CD4-positive, alpha-beta T cell treated with Interleukin-1 beta for 1 hour (primary cell): ENCODE data around the gene TIMM50.

Experiments
- DNase-seq, 2 donors: peaks; one replicate each; pipeline ENCODE4 v3.0.0-alpha.2; 2020 to 2022

TIMM50 gene

GRCh38 chr19:39539165-39539517 lies 58.5 kb downstream of the TIMM50 start:
- DNase-seq, result no peak

DNA sequence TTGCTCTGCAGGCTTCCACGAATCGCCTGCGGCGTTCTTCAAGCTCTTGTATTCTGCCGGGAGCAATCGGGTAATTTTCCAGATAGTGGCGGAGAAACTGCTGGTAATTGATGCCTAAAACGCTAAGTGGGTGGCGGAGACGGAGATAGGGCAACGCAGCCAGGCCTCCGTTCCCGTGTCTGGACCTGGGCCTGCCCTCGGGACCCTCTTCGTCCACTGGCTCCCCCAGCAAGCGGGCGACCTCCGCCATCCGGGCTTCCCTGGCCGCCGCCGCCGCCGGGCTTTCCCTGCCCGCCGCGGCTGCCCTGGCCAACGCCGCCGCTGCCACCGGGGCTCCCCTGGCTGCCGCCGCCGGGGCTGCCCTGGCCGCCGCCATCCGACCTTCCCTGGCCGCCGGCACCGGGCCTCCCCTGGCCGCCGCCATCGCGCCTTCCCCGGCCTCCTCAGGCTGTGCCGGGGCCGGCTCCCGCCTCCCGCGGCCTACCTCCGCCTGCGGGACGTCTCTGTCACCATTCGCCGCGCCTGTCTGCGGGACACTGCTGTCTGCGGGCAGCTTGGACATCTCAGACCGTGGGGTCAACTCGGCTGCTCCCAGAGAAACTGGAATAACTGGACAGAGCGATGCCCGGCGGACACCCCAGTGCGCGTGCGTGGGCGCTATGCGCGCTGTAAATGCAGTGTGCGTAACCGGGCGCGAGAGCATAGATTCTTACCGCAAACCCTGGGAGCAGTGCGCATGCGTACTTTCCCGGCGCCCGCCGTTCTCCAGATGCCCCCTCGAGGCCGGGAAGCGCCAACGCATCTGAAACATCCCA lies 59.1 kb downstream of the TIMM50 start, which contains the start of gene EID2:
Gene EID2 (minus strand): TSS at position 644 of the 815 bp plus-strand sequence. CDS start 82 bp downstream, at position 562.
- peak; percentile 94 for DNase-seq

- DNase-seq, result no peak
These were observed 59.7 kb downstream of the TIMM50 start for GRCh38 chr19:39540333-39540673.
